ENCODE data around the gene TRABD2A. TPM values are rescaled to one million over a fixed set of nuclear protein-coding genes. Genes with fewer than 3 reads are reported as not detected.

Gene TRABD2A
- total RNA-seq, 1 donor from 2014 or later, result 1.3 TPM

DNA sequence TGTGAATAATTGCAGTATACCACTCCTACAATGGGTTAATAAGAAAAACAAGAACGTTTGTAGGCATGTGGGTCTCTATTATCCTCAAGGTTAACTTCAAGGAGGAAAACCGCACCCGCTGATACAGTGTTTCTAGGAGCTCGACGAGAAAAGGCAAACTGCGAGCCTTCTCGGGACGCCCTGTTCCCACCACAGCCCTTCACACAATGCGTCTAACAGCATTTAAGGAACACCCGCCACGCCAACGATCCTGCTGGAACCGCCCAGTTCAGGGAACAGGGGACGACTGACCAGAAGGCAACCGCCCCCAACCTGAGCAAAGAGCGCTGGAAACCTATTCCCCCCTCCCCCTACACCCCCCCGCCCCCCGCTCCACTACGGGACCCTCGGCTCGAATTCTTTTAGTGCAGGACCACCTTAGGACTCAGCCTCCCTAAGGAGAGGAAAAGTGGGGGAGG lies 23.9 kb upstream of the TRABD2A start:
- DNase-seq (ENCODE audit: extremely low read depth, low read depth, low spot score), result no peak

DNA sequence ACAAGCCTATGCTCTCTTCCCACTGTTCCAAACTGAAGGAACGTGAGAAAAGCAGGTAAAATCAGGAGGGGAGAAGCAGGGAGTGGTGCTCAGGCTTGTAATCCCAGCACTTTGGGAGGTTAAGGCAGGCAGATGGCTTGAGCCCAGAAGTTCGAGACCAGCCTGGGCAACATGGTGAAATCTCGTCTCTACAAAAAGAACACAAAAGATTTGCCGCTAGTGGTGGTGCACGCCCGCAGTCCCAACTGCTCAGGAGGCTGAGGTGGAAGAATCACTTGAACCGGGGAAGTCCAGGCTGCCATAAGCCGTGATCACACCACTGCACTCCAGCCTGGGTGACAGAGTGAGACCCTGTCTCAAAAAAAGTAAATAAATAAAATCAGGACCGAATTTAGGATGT lies 23.3 kb upstream of the TRABD2A start:
- DNase-seq (ENCODE audit: extremely low read depth, low read depth, low spot score), result no peak

DNA sequence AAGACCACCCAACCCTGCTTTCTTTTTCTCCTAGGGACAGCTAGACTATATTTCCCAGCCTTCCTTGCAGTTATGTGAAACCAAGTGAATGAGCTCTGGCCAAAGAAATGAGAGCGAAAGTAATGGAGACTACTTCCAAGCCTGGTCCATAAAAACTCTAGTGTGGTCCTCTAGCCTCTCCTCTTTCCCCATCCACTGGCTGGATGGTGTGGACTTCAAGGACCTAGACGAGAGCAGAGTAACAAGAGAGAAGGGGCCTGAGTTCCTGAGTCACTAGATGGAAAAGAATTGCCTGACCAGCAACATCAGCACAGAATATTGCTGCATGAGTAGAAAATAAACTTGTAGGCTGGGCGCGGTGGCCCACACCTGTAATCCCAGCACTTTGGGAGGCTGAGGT lies 21.6 kb upstream of the TRABD2A start:
- DNase-seq (ENCODE audit: extremely low read depth, low read depth, low spot score), result no peak

DNA sequence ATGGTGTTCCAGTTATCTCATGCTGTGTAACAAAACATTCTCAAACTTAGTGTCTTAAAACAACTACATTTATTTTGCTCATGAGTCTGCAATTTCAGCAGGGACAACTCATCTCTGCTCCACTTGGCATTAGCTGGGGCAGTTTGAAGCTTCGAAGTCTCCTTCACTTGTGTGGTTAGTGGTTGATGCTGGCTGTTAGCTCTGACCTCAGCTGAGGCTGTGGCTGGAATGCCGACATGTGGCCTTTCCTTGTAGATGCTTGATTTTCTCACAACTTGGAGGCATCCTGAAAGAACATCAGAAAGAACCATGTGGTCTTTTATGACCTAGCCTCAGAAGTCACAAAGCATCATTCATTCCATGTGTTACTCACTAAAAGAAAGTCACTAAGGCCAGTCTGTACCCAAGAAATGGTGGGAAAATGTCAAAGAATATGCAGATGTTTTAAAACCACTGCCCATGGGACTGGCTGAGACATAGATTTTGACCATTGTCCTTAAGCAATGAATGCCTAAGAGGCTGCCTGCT lies 20.8 kb upstream of the TRABD2A start:
- DNase-seq (ENCODE audit: extremely low read depth, low read depth, low spot score), result no peak

DNA sequence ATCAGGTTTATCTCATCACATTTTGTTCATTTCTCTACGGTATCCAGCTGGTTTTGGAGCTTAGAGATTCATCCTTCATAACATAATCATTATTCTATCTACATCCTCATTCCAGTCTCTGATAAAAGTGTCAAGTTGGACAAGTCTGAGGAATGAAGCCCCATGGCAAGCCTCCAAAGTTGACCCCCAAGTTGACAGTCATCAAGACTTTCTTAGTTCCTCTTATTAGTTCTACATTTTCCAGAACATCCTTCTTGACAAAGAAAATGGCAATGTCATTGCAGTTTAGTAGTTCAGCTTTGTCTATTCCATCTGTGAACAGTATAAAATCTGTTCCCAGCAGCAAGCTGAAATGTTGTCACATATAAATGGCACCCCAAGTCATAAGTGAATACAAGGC lies 20.1 kb upstream of the TRABD2A start:
- no peak for DNase-seq (ENCODE audit: extremely low read depth, low read depth, low spot score)

DNA sequence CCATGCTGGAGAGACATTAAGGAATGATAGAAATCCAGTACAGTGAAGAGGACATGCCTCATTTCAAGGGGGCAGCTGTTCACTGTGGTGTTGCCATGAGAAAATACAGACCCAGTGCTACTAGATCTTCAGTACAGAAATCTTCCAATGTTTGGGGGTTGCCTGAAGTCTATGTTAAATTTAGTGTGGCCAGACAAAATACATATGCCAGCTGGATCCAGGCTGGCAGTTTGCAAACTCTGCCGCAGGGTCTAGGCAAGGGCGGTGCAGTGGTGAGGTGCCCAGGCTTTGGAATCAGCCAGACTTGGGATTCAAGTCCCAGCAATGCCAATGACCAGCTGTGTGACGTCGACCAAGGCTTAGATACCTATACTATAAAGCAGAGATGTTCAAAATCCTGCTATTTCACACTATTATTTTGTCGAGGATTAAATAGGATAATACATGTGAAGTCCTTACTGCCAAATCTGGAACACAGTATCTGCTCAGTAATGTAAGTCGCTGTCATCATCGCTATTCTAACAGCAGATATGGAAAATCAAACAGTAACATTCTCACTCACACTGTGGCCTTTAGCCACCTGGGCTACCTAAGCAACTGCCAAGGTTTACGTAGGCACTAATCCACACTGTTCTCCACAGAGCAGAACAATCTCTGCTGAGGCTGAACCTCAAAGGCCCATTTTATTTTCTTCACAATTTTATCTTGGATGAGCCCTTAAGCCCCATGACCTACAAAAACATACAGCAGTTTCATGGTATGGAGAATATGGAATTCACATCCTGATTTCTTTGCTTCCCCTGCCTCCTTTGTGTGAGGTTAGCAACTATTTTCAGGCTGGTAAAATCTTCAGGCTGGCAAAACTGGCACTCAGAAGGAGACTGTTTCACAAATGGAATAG lies 18.7 kb upstream of the TRABD2A start:
- DNase-seq (ENCODE audit: extremely low read depth, low read depth, low spot score), result no peak

DNA sequence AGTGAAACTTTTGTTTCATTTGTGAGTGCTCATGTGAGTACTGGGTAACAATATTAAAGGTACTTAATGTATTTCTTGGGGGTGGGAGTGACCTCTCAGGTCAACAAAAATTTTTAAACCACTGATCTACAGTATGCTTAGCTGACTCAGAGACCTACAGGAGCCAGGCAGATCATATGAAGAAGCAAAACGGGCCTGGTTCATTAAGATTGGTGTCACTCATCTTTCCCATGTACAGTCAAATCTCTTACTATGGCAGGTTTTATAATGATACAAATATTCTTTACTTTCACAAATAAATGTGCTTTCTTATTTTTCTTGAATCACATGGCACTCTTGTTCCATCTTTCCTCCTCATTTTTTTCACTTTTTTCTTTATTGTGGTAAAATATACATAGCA lies 16.9 kb upstream of the TRABD2A start:
- DNase-seq (ENCODE audit: extremely low read depth, low read depth, low spot score), result no peak

DNA sequence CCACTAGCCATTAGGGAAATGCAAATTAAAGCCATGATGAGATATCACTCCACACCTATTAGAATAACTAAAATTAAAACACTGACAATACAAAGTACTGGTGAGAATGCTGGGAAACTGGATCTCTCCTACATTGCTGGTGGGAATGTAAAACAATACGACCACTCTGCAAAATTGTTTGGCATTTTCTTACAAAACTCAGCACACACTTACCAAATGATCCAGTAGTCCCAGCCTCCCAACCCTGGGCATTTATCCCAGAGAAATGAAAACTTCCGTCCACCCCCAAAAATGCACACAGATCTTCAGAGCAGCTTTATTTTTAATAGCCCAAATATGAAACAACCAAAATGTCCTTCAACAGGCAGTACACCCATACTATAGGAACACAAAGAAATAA lies 15.7 kb upstream of the TRABD2A start:
- no peak for DNase-seq (ENCODE audit: extremely low read depth, low read depth, low spot score)

DNA sequence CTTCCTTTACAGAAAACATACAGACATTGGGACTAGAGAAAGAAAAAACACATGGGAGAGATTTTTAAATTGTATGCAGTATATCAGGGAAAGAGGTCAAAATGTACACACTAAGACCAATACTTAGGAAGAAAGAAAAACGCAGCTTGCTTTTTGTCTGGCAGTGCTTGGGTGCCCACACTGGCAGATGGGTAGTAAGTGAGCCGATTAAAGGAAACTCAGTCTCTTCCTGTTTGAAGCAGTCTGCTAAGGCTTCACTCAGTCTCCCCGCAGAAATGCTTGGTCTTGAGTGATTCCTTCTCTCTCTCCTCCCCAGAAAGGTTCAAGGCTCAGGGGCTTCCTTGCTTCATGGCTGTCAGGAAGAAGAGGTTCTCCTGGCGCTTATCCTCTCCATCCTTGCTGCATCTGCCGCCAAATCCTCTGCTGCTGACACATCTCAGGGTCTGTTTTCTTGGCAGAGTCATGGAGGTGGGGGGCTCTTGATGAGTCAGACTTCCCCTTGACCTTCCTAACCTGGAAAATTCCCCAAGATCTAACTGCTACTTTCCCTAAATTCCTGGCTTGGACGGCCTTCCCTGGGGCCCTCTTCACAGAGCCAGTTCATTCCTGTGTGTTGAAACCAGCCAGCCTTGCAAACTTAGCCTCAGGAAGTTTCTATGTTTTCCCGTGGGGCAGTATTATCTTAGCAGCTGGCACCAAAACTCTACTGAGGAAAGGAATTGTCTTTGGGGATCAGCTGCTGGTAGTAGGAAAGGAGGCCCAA lies 14.1 kb upstream of the TRABD2A start:
- DNase-seq (ENCODE audit: extremely low read depth, low read depth, low spot score), result no peak

DNA sequence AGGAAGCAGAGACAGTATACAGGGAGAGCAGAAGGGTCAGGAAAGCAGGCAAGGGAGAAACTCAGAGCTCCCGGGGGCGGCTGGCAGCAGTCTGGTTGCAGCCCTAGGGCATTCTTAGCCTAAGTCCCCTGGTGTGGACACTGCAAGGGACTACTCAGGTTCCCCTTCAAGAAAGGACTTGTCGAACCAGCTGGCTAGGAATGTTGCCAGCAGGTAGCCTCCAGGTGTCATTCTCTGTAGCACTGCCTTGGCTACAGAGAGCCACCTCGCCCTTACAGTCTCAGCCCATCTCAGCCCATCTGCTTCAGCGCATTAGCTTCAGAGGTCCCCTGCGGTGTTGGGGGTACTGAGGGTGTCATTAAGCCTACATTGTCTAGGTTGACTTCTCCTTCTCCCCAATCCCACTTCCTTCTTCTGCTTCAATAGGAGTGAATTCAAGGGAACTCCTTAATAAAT lies 13.3 kb upstream of the TRABD2A start:
- no peak for DNase-seq (ENCODE audit: extremely low read depth, low read depth, low spot score)

DNA sequence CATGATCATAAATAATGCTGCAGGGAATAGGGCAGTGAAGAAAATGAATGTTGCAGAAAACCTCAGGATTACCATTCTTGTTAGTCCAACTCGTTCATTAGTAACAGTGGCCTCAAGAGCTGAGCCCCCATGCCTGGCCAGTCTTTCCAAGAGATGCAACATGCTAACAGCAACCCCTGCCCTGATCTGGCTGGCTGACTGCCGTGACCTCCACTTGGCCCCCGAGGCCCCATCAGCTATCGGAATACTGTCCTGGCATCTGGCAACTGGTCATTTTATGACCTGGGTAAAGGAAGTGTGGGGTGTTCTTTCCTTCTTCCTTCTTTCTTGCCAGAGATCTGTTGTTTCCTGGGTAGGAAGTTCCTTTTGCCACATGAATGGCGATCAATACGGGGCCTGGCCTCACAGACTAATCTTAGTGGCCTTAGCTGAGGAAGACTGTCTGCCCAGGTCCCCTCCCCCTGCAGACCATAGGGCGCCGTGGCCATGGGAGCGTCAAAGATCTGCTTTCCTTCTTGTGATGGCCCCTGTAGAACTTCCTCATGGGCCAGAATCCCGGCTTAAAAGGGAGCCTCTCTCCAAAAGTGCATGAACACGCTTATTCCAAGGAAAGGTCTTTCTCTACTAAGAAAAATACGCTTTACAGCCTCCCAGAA lies 10.6 kb upstream of the TRABD2A start:
- DNase-seq (ENCODE audit: extremely low read depth, low read depth, low spot score), result no peak

DNA sequence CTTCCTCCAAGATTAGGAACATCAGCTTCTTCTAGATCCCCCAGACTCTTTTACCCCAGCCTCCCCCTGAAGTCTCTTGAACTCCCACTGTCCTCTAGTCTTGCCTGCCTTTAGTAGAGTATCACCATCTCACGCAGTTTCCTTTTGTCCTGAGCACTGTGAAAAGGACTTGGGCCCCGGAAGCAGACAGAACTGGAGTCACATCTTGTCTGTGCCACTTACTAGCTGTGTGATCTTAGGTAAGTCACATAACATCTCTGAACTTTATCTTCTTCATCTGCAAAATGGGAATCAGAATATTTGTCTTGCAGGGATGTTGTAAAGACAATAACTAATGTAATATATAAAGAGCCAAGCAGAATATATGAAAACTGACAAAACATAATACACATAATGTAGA lies 8.4 kb upstream of the TRABD2A start:
- DNase-seq (ENCODE audit: extremely low read depth, low read depth, low spot score), result no peak

DNA sequence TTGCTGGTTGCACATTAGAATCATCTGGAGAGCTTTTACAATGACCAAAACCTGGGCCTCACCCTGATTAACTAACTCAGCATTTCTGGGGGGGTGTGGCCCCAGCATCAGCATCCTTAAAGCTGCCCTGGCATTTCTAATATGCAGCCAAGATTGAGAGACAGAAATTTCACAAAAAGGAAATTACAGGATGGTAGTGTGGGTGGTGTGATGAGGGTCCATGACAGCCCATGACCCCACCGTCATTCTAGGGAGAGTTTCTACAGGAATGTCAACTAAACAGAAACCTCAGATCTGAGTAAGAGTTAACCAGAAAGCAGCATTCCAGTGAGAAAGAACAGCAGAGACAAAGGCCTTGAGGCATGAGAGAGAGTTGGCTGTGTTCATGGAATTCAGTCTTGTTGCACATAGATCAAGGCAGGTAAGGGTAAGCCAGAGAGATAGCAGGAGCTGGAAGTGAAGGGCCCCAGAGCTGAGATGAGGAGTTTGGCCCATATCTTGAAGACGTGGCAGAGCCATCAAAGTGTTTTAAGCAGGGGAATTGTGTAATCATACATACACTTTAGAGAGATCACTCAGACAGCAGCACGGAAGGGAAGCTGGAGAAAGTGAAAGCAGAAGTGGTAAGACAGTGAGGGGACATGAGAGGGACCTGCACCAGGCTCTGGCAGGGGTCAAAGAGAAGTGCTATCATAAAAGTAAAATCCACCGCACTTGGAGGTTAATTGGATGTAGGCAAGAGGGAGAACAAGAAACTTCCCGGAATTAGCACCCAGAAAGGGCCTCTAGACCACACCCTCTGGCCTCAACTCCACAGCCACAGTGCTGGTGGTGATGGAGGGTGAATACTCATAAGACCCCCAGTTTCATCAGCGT lies 7.8 kb upstream of the TRABD2A start:
- no peak for DNase-seq (ENCODE audit: extremely low read depth, low read depth, low spot score)

DNA sequence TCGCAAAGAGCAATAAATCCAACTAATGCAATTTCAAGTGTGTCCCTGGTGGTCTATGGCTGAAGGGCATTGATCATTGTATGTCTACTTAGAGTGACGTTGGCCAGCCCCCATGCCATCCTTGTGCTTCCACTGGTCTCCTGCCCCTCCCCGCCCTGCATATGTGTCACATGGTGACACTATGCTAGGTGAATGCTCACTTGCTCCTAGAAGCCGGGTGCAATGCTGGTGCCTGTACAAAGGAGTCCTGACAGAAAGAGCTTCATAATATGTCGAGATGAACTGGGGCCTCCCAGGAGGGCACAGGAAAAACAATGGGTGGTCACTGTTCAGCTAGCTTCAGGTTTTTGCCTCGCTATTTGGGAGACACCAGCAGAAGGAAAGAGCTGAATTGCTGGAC lies 5.9 kb upstream of the TRABD2A start:
- no peak for DNase-seq (ENCODE audit: extremely low read depth, low read depth, low spot score)

DNA sequence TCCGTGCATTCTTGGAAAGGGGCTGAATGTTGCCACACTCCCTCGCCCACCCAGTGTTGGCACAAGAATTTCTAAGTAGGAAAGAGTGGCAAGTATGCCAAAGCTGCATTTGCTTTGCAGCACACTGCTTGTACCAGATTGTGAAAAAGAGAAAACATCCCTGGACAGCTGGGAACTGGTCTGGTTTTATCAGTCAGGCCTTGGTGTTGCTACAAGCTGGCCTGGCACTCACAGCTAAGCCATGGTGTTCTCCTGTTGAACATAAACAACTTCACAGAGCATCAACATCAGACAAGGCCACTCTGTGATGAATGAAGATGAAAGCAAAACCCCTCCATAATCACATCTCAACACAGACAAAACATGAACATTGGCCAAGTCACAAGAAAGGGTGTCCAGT lies 4.2 kb upstream of the TRABD2A start:
- no peak for DNase-seq (ENCODE audit: extremely low read depth, low read depth, low spot score)

DNA sequence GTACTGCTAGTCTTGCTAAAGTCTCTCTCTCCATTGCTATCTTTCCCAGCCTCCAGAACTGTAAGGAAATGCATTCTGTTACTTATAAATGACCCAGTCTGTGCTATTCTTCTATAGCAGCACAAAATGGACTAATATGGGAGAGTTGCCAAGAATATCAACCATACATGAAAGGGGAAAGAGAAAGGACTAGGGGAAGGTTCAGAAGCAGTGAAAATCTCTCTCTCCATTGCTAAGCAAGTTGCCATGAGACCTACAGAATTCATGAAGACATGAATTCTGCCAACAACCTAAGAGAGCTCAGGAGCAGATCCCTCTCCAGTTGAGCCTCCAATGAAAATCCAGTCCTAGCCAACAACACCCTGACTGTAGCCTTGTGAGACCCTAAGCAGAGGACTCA lies 3.6 kb upstream of the TRABD2A start:
- DNase-seq (ENCODE audit: extremely low read depth, low read depth, low spot score), result no peak

DNA sequence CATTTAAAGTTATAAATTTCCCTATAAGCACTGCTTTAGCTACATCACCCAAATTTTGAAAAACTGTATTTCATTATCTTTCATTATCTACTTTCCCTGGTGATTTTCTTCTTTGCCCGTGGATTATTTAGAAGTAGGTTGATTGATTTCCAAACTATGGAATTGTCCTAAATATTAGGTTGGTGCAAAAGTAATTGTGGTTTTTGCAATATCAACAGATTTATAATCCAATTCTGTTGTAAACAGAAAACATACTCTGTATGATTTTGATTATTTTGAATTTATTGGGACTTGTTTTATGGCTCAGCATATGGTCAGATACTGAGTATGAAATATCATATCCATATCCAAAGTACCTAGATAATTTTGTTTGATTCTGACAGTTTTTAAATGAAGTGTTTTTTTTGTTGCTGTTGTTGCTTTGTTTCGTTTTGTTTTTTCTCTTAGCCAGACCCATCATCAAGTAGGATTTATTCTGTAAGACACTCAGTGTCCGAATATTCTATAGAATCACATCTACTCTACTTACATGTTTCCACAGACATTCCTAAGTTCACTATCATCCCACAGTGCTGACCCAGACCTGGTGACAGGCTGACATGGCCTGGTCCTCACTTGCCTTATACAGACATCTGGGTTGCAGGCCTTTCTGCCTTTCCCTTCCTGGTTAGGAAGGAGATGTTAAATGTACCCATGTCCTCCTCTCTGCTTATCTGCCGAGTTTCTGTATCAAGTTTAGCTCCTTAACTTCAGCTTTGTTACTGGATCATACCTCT lies 2.1 kb upstream of the TRABD2A start:
- no peak for DNase-seq (ENCODE audit: extremely low read depth, low read depth, low spot score)

DNA sequence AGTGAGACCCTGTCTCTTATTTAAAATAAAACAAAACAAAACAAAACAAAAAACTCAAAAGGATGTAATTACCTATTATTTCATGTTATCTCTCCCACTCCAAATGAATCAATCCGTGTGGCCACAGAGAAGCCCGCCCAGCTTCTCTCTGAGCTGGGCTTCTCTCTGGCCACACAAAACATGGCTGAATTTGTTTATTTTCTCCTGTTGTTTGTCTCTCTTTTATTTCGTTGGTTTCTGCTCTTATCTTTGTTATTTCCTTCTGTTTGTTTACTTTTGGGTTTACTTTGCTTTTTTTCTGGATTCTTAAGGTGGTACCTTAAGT lies 1.5 kb upstream of the TRABD2A start:
- no peak for DNase-seq (ENCODE audit: extremely low read depth, low read depth, low spot score)

DNA sequence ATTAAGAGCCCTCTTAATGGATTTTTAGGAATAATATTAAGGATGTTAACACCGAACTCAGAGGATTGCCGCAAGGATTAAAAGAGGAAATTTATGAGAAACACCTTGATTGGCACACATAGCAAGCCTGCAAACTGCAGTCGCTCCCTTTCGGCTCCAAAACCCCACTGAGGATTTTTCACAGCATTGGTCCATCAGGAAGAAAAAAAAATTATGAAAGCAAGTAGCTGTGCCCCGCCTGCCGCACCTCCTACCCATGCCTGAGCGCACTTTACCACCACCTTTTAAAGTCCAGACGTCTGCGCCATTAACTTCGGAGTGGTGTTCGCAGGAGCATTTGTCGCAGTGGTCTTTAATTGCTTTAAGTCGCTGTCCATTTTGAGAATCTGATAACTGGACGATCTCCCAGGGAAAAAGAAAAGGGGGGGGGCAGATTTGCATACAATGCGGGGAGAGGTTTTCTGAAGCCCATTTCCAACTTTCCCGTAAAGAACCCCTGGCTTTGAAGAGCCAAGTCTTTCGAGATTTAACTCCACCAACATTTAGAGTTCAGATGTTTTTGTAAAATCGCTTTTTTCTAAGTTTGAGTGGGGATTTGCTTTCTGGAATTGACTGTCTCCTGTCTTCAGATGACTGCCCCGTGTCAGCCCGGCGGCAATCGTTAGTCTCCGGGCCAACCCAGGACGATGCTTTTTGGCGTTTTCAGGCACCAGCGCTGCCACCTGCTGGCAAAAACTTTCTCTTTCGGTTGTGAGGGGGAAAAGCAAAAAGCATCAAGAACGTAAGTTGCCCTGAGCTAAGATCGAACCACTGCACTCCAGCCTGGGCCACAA lies 913 bp upstream of the TRABD2A start:
- peak; percentile 50 for DNase-seq (ENCODE audit: extremely low read depth, low read depth, low spot score)

Data from glomerular endothelial cell (primary cell).